HL-60/S4 (cell line): Measurements from ENCODE around the gene IWS1.
"Not testable (repeated sequence)": the region's sequence is repeated elsewhere in the genome, so short reads cannot be mapped to it uniquely, and the experiment has no call there.

Experiments
- in situ Hi-C: fragments of 300-500 bp; cut with MboI; formaldehyde crosslinking; loops from 2 replicates; pipeline ENCODE4 v1.14.3; 2022; ENCODE audit warnings: low sequenced_read_pairs

IWS1 gene

DNA sequence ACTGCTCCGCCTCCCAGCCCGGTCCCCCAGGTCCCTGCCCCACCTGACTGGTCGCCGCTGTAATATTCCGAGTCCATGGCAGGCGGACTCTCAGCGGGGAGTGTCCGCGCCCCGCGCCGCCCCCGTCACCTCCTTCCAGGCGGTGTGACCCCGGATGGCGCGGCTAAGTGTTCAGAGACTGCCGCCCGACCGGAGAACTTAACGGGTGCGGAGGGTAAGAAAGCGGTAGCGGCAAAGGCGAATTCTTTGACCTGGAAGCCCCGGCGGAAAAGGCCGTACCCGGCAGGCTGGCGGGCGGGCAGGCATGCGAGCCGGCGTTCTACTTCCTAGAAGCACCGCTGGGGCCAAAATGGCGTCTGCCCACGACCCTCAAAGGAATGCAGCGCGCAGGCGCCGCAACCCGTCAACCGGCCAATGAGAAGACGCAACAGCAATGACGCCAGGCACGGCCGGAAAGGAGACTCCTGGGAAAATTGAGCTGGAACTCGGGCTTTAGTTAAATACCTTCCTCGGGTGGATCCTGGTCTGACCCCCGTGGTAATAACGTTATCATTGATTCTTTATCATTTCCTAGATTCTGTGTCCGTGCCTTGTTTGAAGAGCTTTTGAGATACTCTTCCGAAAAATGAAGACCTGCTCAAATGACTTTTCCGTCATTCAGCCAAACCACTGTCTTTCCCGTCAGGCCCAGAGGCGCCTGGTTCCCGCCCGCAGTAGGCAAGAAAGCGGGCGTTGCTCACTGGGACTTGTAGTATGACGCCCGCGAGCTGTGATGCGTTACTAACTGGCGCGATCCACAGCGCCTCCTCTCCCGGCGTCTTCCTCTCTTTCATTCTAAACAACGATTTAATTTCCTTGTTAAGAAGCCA lies at the start of gene IWS1:
Gene IWS1, minus strand, starts transcription at position 358 of the 869 bp plus-strand sequence. Its CDS starts 281 bp downstream, at position 77.
- in situ Hi-C loops, result no loop called here

- in situ Hi-C loops, result no loop called here
Observed at GRCh38 chr2:127575941-127576432, 49.7 kb upstream of the IWS1 start.

DNA sequence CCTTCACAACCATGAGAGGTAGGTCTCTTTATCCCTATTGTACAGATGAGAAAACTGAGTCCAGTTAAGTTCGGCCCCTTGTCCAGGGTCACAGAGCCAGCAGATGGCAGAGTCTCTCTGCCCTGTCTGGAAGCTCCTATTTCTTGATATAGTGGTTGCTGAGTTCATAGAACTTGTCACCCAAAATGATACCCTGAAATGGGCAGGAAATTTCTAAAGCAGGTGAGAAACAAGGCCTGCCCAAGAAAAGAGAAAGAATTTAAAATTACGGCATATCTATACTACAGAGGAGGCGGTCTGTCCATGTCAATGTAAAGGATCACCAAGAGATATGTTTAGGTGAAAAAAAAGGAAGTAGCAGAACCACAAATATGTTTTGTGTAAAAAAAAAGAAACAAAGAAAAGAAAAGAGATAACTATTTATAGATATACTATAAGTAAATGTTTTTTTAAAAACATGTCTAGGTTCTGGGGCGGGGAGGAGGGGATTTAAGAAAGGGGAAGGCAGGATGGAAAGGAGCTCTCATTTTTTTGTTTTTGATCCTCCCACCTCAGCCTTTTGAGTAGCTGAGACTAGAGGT lies 49.0 kb upstream of the IWS1 start:
- in situ Hi-C loops, result no loop called here

DNA sequence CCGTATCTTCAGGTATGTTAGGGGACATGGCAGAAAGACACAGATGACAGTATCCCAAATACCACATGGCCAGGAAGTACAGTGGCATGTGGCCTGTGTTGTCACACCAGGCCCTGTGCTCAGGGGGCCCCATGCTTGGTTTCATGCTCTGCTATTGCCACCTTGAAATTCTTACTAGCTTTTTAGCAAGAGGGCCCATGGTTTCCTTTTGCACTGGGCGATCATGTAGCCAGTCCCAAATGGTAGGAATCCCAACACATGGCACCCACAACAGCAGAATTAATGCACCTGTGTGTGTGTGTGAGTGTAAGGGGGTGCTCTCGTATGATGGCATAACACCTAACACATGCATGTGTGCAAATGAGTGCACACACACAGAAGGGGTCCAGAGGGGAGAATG lies 48.4 kb upstream of the IWS1 start:
- in situ Hi-C loops, result no loop called here

GRCh38 chr2:127573771-127574170 lies 47.5 kb upstream of the IWS1 start:
- in situ Hi-C loops, result no loop called here

DNA sequence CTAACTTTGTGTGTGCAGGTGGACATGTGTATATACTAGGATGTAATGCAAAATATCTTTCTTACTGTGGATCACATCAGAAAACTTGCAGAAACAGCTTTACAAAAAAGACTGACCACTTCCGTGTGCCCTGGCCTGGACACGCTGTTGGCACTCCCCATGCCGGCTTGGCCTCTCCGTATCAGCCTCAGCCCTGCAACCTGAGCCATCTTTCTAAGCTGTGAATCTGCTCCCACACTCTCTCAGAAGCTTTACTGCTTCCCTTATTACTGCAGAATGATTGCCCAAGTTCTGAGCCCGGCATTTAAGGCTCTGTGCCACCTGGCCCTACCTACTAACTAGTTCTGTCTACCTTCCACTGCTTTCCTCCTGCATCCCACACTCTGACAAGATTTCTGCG lies 47.0 kb upstream of the IWS1 start:
- in situ Hi-C loops, result no loop called here

DNA sequence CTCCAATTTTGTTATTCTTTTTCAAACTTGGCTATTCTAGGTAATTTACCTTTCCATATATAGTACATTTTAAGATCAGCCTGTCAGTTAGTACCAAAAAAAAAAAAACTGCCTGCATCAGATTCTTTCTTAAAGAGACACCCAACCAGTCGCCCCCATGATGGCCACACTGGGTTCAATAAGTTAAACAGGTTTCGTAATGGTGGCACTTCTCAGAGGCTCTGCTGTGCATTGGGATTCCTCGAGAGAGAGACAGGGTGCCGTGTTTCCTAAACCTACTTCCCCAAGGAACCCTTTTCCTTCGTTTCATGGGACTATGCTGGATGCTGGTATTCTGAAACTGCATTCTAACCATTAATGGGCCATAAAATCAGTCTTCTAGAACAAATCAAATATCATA lies 46.6 kb upstream of the IWS1 start:
- in situ Hi-C loops, result no loop called here

DNA sequence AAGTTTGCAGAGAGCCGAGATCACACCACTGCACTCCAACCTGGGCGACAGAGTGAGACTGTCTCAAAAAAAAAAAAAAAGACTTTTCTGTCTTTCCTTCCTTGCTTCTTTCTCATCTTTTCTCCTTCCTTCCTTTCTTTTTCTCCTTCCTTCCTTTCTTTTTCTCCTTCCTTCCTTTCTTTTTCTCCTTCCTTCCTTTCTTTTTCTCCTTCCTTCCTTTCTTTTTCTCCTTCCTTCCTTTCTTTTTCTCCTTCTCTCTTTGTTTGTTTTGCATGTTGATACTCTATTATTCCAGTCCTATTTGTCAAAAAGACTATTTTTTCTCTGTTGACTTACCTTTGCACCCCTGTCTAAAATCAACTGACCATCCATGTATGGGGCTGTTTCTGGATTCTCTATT lies 46.1 kb upstream of the IWS1 start:
- in situ Hi-C loops, result not testable (repeated sequence)

GRCh38 chr2:127570282-127571250 lies 44.3 kb upstream of the IWS1 start:
- in situ Hi-C loops, result no loop called here

- in situ Hi-C loops, result no loop called here
Observed at GRCh38 chr2:127569666-127570065, 43.4 kb upstream of the IWS1 start.

DNA sequence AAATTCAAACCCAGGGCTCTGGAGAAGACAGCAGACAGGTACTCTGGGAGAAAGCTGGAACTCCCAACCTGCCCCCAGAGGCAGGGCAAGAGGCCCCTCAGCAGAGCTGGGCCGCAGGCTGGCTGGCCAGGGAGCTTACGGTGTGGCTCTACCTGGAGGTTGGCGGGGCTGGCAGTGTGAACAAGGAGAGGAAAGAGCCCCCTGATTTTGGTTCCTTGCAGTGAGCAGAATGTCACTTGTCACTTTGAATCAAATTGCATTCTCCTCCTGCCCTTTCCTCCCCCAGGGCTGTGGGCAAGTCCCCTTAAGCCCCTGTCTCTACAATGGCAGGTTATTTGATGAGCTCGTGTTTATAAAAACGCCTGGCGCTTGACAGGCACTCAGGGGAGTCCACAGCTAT lies 41.8 kb upstream of the IWS1 start:
- in situ Hi-C loops, result no loop called here

DNA sequence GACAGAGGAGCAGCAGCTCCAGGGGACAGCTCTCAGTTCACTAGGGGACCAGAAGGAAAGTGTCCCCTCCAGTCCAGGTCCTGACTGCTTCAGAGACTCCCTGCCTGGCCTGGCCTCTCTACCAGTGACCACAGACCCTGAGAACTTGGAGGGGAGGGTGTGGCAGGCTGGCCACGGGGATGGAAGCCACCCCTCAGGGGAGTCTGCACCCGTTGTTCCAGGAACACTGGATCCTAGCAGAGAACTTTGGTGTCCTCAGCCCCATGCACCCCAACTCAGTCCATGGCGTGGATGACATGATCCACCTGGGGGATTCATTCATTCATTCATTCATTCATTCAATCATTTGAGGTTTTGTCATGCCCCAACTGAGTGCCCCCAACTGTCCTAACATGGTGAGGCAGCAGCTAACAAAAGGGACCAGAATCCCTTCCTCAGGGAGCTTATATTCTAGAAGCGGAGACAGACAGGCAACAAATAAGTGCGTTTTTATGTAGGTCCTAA lies 41.1 kb upstream of the IWS1 start:
- in situ Hi-C loops, result no loop called here

DNA sequence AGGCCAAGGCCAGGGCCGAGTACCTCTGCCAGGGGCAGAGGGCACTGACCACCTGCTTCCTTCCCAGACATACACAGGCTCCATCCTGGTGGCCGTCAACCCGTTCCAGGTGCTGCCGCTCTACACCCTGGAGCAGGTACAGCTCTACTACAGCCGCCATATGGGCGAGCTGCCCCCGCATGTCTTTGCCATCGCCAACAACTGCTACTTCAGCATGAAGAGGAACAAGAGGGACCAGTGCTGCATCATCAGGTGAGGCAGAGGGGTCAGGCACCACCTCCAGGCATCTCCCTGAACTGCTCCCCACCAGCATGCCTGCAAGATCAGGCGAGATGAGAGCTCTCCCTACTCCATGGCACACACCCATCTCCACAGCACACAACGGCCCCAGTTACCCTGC lies 40.3 kb upstream of the IWS1 start:
- in situ Hi-C loops, result no loop called here

DNA sequence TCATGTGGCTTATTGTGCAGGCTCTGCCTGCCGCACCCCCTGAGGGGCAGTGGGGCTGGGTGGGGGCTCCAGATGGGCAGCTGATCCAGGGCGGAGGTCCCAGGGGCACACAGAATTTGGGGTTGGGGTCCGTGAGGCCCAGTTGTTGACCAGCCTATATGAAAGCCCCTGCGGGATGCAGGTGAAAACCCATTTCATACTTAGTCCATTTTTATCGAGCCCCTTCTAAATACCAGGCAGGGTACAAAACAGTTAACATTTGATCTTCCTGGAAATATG lies 39.8 kb upstream of the IWS1 start:
- in situ Hi-C loops, result no loop called here

GRCh38 chr2:127565261-127566138 lies 39.2 kb upstream of the IWS1 start:
- in situ Hi-C loops, result no loop called here

DNA sequence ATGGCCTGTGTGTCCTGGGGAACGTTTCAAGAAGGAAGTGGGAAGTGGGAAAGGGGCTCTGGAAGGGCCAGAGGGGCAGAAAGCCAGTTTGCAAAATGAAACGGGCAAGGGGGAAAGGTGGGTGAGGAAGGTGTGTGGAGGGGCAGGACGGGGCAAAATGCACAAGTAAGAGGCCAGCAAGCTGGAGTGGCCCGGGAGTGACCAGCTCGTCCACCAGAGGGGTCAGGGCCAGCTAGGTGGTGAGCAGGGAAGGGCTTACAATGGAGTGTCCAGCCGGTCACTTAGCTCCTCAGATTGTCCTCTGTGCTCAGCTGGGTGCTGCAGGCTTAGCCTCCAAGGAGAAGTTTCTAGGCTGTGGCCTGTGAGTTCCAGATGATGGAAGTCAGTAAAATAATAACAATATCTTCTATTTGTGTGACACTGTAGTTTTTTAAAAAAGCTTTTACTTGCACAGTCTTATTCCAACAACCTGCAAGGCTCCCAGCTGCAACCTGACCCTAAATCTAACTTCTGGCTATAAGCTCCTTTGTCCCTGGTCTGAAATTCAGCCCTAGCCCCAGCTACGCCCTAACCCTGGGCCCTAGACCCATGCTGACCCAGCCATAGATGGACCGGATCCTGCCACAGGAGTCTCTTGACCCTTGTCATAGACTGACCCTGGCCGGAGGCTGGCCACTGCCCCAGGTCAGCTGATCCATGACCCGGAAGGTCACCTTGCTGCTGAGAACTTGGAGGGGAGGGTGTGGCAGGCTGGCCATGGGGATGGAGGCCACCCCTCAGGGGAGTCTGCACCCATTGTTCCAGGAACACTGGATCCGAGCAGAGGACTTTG lies 38.4 kb upstream of the IWS1 start:
- in situ Hi-C loops, result no loop called here

GRCh38 chr2:127563458-127564428 lies 37.5 kb upstream of the IWS1 start:
- in situ Hi-C loops, result no loop called here

- in situ Hi-C loops, result no loop called here
Observed at GRCh38 chr2:127562936-127563335, 36.6 kb upstream of the IWS1 start.
